Panc1 (cell line): ENCODE measurements around the gene ZMYM2. TPM values are rescaled to one million over a fixed set of nuclear protein-coding genes. Genes with fewer than 3 reads are reported as not detected.
"Not testable (repeated sequence)": the region's sequence is repeated elsewhere in the genome, so short reads cannot be mapped to it uniquely, and the experiment has no call there.

Experiments used
- ATAC-seq: fragments of 200-7000 bp; cut with Tn5 transposase; 2 replicates; pipeline ENCODE4 v1.9.1; 2020; ENCODE audit warnings: mild to moderate bottlenecking, moderate library complexity
- BruUV-seq: library from RNA; stranded (reverse); fragments of 400-500 nt; replicated peaks from 2 replicates; lab custom pipeline; 2021; lab: Mats Ljungman, UMichigan
- CTCF ChIA-PET: fragments of 300-600 bp; sonication (Branson Sonifier 250); formaldehyde crosslinking; loops from one replicate; lab custom pipeline; 2022; ENCODE audit warnings: antibody characterized with exemption; lab: Charles Lee
- POLR2A ChIA-PET: fragments of 300-600 bp; sonication (Branson Sonifier 250); formaldehyde crosslinking; loops from one replicate; lab custom pipeline; 2022; ENCODE audit warnings: antibody characterized with exemption; lab: Charles Lee
- DNase-seq: peaks from one replicate; pipeline ENCODE4 v3.0.0-alpha.2; 2010; ENCODE audit warnings: low read depth, low spot score
- H3K27ac ChIP-seq: 2 replicates; pipeline ENCODE4 v1.5.1; 2011; ENCODE audit warnings: mild to moderate bottlenecking, low read length, inconsistent platforms
- H3K27me3 ChIP-seq: fragments of 200-500 bp; sonication (Bioruptor generic); 2 replicates; pipeline ENCODE4 v1.6.0; 2014; ENCODE audit warnings: low read length, inconsistent platforms; ENCODE audit not compliant: control insufficient read depth, insufficient read depth
- H3K36me3 ChIP-seq: fragments of 200-500 bp; sonication (Bioruptor generic); 2 replicates; pipeline ENCODE4 v1.5.1; 2014; ENCODE audit warnings: inconsistent platforms, mild to moderate bottlenecking, low read length, moderate library complexity; ENCODE audit not compliant: control insufficient read depth, insufficient read depth
- H3K4me1 ChIP-seq: 2 replicates; pipeline ENCODE4 v1.5.1; 2011; ENCODE audit warnings: inconsistent platforms, mild to moderate bottlenecking, low read length, moderate library complexity; ENCODE audit not compliant: control insufficient read depth, insufficient read depth
- H3K4me3 ChIP-seq, 2 experiments: 2 replicates each; pipeline ENCODE4 v1.5.1; 2011 to 2012; ENCODE audit warnings: low read depth in 2 of 2, low read length in 2 of 2, mild to moderate bottlenecking in 2 of 2, inconsistent platforms in 1 of 2, moderate library complexity in 1 of 2
- H3K9me3 ChIP-seq: fragments of 200-500 bp; sonication (Bioruptor generic); 2 replicates; pipeline ENCODE4 v1.5.1; 2014; ENCODE audit warnings: low read depth, mild to moderate bottlenecking, inconsistent platforms, low read length, moderate library complexity; ENCODE audit not compliant: control insufficient read depth, insufficient read depth
- POLR2AphosphoS5 ChIP-seq: IDR thresholded peaks from 2 replicates; pipeline ENCODE4 v1.6.1; 2012; ENCODE audit warnings: mild to moderate bottlenecking, low read depth, low read length, moderate library complexity
- SIN3A ChIP-seq: IDR thresholded peaks from 2 replicates; pipeline ENCODE4 v1.6.1; 2012; ENCODE audit warnings: low read depth, mild to moderate bottlenecking, low read length, moderate library complexity, borderline replicate concordance; ENCODE audit not compliant: insufficient read depth
- TCF7L2 ChIP-seq: IDR thresholded peaks from 2 replicates; pipeline ENCODE4 v1.6.1; 2011; ENCODE audit warnings: mild to moderate bottlenecking, low read depth, low read length, inconsistent platforms
- in situ Hi-C: cut with HindIII; loops from 2 replicates; pipeline ENCODE4 v1.10.0; 2016; ENCODE audit warnings: low sequenced_read_pairs, low pct_unique_long_range_greater_than_20kb
- intact Hi-C: fragments of 100-400 bp; cut with micrococcal nuclease; formaldehyde crosslinking; loops from one replicate; pipeline ENCODE4 v1.10.0; 2022; ENCODE audit not compliant: unreplicated experiment
- total RNA-seq: library from RNA; stranded (reverse); gene quantifications from one replicate; pipeline ENCODE4 v1.2.1, GENCODE V29; 2021; ENCODE audit not compliant: unreplicated experiment
- TF ChIP-seq, protein P1 (sequence below), 2 experiments: IDR thresholded peaks; 2 replicates each; pipeline ENCODE4 v1.6.1; 2011 to 2012; ENCODE audit warnings: low read depth in 2 of 2, control low read depth in 1 of 2, low read length in 1 of 2, mild to moderate bottlenecking in 1 of 2, moderate library complexity in 1 of 2; ENCODE audit not compliant: insufficient read depth in 1 of 2
- TF ChIP-seq, protein P2 (sequence below): fragments of 450-650 bp; IDR thresholded peaks from 2 replicates; pipeline ENCODE4 v1.5.1; 2017; ENCODE audit warnings: mild to moderate bottlenecking

ZMYM2 gene
- total RNA-seq, 1 experiment from 2014 or later: 64.3 TPM

DNA sequence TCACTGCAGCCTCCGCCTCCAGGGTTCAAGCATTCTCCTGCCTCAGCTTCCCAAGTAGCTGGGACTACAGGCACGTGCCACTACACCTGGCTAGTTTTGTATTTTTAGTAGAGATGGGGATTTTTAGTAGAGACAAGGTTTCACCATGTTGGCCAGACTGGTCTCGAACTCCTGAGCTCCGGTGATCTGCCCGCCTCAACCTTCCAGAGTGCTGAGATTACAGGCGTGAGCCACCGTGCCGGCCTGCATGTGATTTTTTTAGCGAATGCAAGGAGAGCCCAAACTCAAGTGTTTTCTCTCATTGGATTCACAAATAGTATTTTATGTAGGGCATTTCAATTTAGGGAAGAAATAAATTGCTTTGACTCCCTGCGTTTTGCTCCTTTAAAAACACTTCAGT is 4.4 kb downstream of the ZMYM2 start:
- Histone ChIP-seq H3K4me1 (peaks cover 11% of the 10 kb centered on the region; the same call in 1 of the 2 replicates), H3K9me3 (no peaks in the 10 kb centered on the region), H3K36me3 (peaks cover 29% of the 10 kb centered on the region), H3K27me3 (no peaks in the 10 kb centered on the region), H3K4me3 (no peak overlapping the region), H3K27ac (no peak overlapping the region)
- TF ChIP-seq, protein P1, sequence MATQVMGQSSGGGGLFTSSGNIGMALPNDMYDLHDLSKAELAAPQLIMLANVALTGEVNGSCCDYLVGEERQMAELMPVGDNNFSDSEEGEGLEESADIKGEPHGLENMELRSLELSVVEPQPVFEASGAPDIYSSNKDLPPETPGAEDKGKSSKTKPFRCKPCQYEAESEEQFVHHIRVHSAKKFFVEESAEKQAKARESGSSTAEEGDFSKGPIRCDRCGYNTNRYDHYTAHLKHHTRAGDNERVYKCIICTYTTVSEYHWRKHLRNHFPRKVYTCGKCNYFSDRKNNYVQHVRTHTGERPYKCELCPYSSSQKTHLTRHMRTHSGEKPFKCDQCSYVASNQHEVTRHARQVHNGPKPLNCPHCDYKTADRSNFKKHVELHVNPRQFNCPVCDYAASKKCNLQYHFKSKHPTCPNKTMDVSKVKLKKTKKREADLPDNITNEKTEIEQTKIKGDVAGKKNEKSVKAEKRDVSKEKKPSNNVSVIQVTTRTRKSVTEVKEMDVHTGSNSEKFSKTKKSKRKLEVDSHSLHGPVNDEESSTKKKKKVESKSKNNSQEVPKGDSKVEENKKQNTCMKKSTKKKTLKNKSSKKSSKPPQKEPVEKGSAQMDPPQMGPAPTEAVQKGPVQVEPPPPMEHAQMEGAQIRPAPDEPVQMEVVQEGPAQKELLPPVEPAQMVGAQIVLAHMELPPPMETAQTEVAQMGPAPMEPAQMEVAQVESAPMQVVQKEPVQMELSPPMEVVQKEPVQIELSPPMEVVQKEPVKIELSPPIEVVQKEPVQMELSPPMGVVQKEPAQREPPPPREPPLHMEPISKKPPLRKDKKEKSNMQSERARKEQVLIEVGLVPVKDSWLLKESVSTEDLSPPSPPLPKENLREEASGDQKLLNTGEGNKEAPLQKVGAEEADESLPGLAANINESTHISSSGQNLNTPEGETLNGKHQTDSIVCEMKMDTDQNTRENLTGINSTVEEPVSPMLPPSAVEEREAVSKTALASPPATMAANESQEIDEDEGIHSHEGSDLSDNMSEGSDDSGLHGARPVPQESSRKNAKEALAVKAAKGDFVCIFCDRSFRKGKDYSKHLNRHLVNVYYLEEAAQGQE (IDR thresholded peaks at IDR 0.05; ENCODE audit: insufficient read depth in 1 of 2, low read depth in 2 of 2, low read length in 1 of 2): no peak
- TF ChIP-seq SIN3A (no peak), POLR2AphosphoS5 (no peak), TCF7L2 (no peak)
- TF ChIP-seq, protein P2, sequence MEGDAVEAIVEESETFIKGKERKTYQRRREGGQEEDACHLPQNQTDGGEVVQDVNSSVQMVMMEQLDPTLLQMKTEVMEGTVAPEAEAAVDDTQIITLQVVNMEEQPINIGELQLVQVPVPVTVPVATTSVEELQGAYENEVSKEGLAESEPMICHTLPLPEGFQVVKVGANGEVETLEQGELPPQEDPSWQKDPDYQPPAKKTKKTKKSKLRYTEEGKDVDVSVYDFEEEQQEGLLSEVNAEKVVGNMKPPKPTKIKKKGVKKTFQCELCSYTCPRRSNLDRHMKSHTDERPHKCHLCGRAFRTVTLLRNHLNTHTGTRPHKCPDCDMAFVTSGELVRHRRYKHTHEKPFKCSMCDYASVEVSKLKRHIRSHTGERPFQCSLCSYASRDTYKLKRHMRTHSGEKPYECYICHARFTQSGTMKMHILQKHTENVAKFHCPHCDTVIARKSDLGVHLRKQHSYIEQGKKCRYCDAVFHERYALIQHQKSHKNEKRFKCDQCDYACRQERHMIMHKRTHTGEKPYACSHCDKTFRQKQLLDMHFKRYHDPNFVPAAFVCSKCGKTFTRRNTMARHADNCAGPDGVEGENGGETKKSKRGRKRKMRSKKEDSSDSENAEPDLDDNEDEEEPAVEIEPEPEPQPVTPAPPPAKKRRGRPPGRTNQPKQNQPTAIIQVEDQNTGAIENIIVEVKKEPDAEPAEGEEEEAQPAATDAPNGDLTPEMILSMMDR: no peak
- ATAC-seq (no peak), DNase-seq (no peak)
- CTCF ChIA-PET: no interaction called here
- POLR2A ChIA-PET: no interaction called here
- BruUV-seq: no TSS peak
- in situ Hi-C loops (no loop called here), intact Hi-C loops (loop anchor here (5.0 kb wide), 1 partner anchor 36 kb away; no protein-coding TSS in a partner anchor)

DNA sequence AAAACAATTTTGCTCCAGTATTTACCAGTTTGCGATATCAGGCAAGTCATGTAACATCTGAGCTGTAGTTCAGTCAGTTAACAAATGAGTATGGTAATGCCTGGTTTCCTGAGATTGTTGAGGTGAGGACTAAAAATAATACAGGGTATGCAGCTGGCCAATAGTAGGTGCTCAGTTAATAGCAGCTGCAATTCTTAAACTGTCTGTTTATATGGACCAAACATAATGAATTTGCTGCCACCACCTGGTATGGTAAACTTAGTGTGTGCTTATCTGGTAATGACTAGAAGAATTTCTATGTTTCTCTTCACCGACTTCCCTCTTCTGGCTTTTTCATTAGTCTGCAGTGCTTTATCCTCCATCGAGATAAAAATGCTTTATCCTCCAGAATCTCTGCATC is 9.1 kb downstream of the ZMYM2 start:
- Histone ChIP-seq H3K36me3 (peaks cover 37% of the 10 kb centered on the region; the same call in 1 of the 2 replicates), H3K27ac (no peak overlapping the region), H3K4me1 (no peaks in the 10 kb centered on the region), H3K27me3 (no peaks in the 10 kb centered on the region), H3K9me3 (no peaks in the 10 kb centered on the region), H3K4me3 (no peak overlapping the region)
- no peak for DNase-seq
- in situ Hi-C loops (no loop called here), intact Hi-C loops (no loop called here)
- ATAC-seq: no peak
- ChIA-PET POLR2A (no interaction called here), CTCF (interaction anchor here (0.6 kb wide), 1 partner anchor 35 kb away, joined by 3 read pairs; no protein-coding TSS in a partner anchor)
- BruUV-seq: no TSS peak
- TF ChIP-seq SIN3A (no peak), POLR2AphosphoS5 (no peak), TCF7L2 (no peak)
- TF ChIP-seq, protein P2: no peak; the same call in 1 of the 2 replicates
- TF ChIP-seq, protein P1 (IDR thresholded peaks at IDR 0.05; ENCODE audit: insufficient read depth in 1 of 2, low read depth in 2 of 2, low read length in 1 of 2): no peak

DNA sequence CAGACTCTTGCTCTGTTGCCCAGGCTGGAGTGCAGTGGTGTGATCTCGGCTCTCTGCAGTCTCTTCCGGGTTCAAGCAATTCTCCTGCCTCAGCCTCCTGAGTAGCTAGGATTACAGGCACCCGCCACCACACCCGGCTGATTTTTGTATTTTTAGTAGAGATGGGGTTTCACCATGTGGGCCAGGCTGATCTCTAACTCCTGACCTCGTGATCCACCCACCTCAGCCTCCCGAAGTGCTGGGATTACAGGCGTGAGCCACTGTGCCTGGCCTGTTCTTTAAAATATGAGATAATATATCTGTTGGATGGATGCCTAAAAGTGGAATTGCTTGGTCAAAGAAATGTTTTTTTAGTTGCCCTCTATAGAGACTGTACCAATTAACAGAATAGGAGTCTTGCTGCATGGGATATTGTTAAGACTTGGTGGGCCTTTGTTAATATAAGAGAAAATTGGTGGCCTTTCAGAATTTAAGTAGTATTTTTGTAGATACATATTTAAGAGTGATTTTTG is 16.0 kb downstream of the ZMYM2 start:
- in situ Hi-C loops, intact Hi-C loops, CTCF ChIA-PET, H3K4me1 ChIP-seq, H3K27ac ChIP-seq, DNase-seq, H3K4me3 ChIP-seq, BruUV-seq, H3K27me3 ChIP-seq, H3K9me3 ChIP-seq, POLR2A ChIA-PET, ATAC-seq: not testable (repeated sequence)
- H3K36me3 ChIP-seq: peaks cover 14% of the 10 kb centered on the region
